Activated gamma-delta T cell treated with Interleukin-2 at 50 U/mL for 16 hours (primary cell): ENCODE data around the gene ZFYVE28.
"Not testable (repeated sequence)": the region's sequence is repeated elsewhere in the genome, so short reads cannot be mapped to it uniquely, and the experiment has no call there.

Source experiments
- DNase-seq: peaks from one replicate; pipeline ENCODE4 v3.0.0-alpha.2; 2020

The ZFYVE28 gene

GRCh38 chr4:2388429-2389182 lies 29.8 kb downstream of the ZFYVE28 start:
- DNase-seq = no peak

GRCh38 chr4:2387829-2388228 lies 30.6 kb downstream of the ZFYVE28 start:
- DNase-seq = no peak

- no peak for DNase-seq
Observed at GRCh38 chr4:2387218-2387617, 31.2 kb downstream of the ZFYVE28 start.

GRCh38 chr4:2386717-2387116 lies 31.7 kb downstream of the ZFYVE28 start:
- DNase-seq = no peak

- no peak for DNase-seq
Observed at GRCh38 chr4:2385516-2385915, 32.9 kb downstream of the ZFYVE28 start.

GRCh38 chr4:2384245-2384644 lies 34.2 kb downstream of the ZFYVE28 start:
- DNase-seq = no peak

GRCh38 chr4:2383760-2384159 lies 34.7 kb downstream of the ZFYVE28 start:
- no peak for DNase-seq

- not testable (repeated sequence) for DNase-seq
Observed at GRCh38 chr4:2383220-2383631, 35.2 kb downstream of the ZFYVE28 start.

GRCh38 chr4:2382769-2383202 lies 35.7 kb downstream of the ZFYVE28 start:
- not testable (repeated sequence) for DNase-seq

GRCh38 chr4:2380589-2380988 lies 37.9 kb downstream of the ZFYVE28 start:
- not testable (repeated sequence) for DNase-seq

- DNase-seq = no peak
Observed at GRCh38 chr4:2378898-2379297, 39.5 kb downstream of the ZFYVE28 start.

- no peak for DNase-seq
Observed at GRCh38 chr4:2378401-2378800, 40.0 kb downstream of the ZFYVE28 start.

GRCh38 chr4:2377241-2377640 lies 41.2 kb downstream of the ZFYVE28 start:
- no peak for DNase-seq

GRCh38 chr4:2375427-2375826 lies 43.0 kb downstream of the ZFYVE28 start:
- no peak for DNase-seq

- DNase-seq = no peak
Observed at GRCh38 chr4:2373532-2373931, 44.9 kb downstream of the ZFYVE28 start.

- DNase-seq = no peak
Observed at GRCh38 chr4:2372488-2373030, 45.9 kb downstream of the ZFYVE28 start.

- DNase-seq = no peak
Observed at GRCh38 chr4:2371765-2372487, 46.5 kb downstream of the ZFYVE28 start.

GRCh38 chr4:2370597-2371320 lies 47.7 kb downstream of the ZFYVE28 start:
- DNase-seq = no peak

GRCh38 chr4:2368746-2369437 lies 49.6 kb downstream of the ZFYVE28 start:
- DNase-seq = no peak

GRCh38 chr4:2367626-2368025 lies 50.8 kb downstream of the ZFYVE28 start:
- no peak for DNase-seq

- no peak for DNase-seq
Observed at GRCh38 chr4:2366252-2367192, 51.9 kb downstream of the ZFYVE28 start.

GRCh38 chr4:2365913-2366210 lies 52.6 kb downstream of the ZFYVE28 start:
- no peak for DNase-seq
